Activated CD8-positive, alpha-beta memory T cell treated with anti-CD3 and anti-CD28 coated beads, Interleukin-2, amount 50 U/mL, for 1 hour (primary cell): ENCODE data around the gene SPATA24.
"Not testable (repeated sequence)": the region's sequence is repeated elsewhere in the genome, so short reads cannot be mapped to it uniquely, and the experiment has no call there.

Experiments used
- DNase-seq: peaks from one replicate; pipeline ENCODE4 v3.0.0-alpha.2; 2020; ENCODE audit errors: extremely low read depth

Gene SPATA24

GRCh38 chr5:139417214-139417613 is 13.3 kb upstream of the SPATA24 start:
- no peak for DNase-seq

GRCh38 chr5:139416651-139417050 is 12.8 kb upstream of the SPATA24 start:
- DNase-seq = no peak

GRCh38 chr5:139415869-139416268 is 12.0 kb upstream of the SPATA24 start:
- no peak for DNase-seq

- DNase-seq = no peak
These were observed 11.5 kb upstream of the SPATA24 start for GRCh38 chr5:139415221-139415861.

GRCh38 chr5:139414581-139415130 is 10.8 kb upstream of the SPATA24 start:
- no peak for DNase-seq

- no peak for DNase-seq
These were observed 10.1 kb upstream of the SPATA24 start for GRCh38 chr5:139413963-139414362.

- DNase-seq = no peak
These were observed 9.3 kb upstream of the SPATA24 start for GRCh38 chr5:139413153-139413552.

GRCh38 chr5:139410993-139411828 is 7.3 kb upstream of the SPATA24 start:
- DNase-seq = no peak

- no peak for DNase-seq
These were observed 6.5 kb upstream of the SPATA24 start for GRCh38 chr5:139410121-139410992.

- DNase-seq = not testable (repeated sequence)
These were observed 5.2 kb upstream of the SPATA24 start for GRCh38 chr5:139409116-139409515.

GRCh38 chr5:139408191-139408590 is 4.3 kb upstream of the SPATA24 start:
- DNase-seq = no peak

GRCh38 chr5:139407517-139407916 is 3.6 kb upstream of the SPATA24 start:
- DNase-seq = no peak

- no peak for DNase-seq
These were observed 3.1 kb upstream of the SPATA24 start for GRCh38 chr5:139406963-139407362.

- DNase-seq = no peak
These were observed 573 bp upstream of the SPATA24 start for GRCh38 chr5:139404484-139404840.

GRCh38 chr5:139403418-139403786 is 487 bp downstream of the SPATA24 start:
- no peak for DNase-seq

- no peak for DNase-seq
These were observed 1.2 kb downstream of the SPATA24 start for GRCh38 chr5:139402561-139403158.

- DNase-seq = no peak
These were observed 2.3 kb downstream of the SPATA24 start for GRCh38 chr5:139401546-139401945.

GRCh38 chr5:139399501-139400121 is 4.3 kb downstream of the SPATA24 start:
- DNase-seq = no peak

- DNase-seq = no peak
These were observed 6.0 kb downstream of the SPATA24 start for GRCh38 chr5:139397921-139398320.

- no peak for DNase-seq
These were observed 7.2 kb downstream of the SPATA24 start for GRCh38 chr5:139396691-139397090.
